ENCODE measurements around the gene DDX51.
"Not testable (repeated sequence)": the region's sequence is repeated elsewhere in the genome, so short reads cannot be mapped to it uniquely, and the experiment has no call there.

Gene DDX51

GRCh38 chr12:132139912-132140311, 4.2 kb downstream of the DDX51 start:
- DNase-seq (ENCODE audit: low read depth): no peak

- no peak for DNase-seq (ENCODE audit: low read depth)
Observed at GRCh38 chr12:132138941-132139871, 4.9 kb downstream of the DDX51 start.

- no peak for DNase-seq (ENCODE audit: low read depth)
Observed at GRCh38 chr12:132137483-132138125, 6.5 kb downstream of the DDX51 start.

DNA sequence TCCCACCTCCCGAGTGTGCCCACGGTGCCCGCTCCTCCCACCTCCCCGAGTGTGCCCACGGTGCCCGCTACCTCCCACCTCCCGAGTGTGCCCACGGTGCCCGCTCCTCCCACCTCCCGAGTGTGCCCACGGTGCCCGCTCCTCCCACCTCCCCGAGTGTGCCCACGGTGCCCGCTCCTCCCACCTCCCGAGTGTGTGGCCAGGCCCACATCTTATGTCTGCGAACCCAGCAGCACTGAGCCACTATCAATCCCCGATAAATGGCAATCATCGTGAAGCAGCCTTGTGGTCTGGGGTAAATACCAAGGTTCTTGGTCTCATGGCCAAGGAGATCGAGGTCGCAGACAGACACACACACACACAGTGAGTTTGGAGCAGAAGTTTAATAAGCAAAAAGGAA, 7.9 kb downstream of the DDX51 start:
- DNase-seq (ENCODE audit: low read depth): not testable (repeated sequence)

DNA sequence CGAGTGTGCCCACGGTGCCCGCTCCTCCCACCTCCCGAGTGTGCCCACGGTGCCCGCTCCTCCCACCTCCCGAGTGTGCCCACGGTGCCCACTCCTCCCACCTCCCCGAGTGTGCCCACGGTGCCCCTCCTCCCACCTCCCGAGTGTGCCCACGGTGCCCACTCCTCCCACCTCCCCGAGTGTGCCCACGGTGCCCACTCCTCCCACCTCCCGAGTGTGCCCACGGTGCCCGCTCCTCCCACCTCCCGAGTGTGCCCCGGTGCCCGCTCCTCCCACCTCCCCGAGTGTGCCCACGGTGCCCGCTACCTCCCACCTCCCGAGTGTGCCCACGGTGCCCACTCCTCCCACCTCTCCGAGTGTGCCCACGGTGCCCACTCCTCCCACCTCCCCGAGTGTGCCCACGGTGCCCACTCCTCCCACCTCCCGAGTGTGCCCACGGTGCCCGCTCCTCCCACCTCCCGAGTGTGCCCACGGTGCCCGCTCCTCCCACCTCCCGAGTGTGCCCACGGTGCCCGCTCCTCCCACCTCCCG, 9.4 kb downstream of the DDX51 start:
- DNase-seq (ENCODE audit: low read depth): not testable (repeated sequence)

DNA sequence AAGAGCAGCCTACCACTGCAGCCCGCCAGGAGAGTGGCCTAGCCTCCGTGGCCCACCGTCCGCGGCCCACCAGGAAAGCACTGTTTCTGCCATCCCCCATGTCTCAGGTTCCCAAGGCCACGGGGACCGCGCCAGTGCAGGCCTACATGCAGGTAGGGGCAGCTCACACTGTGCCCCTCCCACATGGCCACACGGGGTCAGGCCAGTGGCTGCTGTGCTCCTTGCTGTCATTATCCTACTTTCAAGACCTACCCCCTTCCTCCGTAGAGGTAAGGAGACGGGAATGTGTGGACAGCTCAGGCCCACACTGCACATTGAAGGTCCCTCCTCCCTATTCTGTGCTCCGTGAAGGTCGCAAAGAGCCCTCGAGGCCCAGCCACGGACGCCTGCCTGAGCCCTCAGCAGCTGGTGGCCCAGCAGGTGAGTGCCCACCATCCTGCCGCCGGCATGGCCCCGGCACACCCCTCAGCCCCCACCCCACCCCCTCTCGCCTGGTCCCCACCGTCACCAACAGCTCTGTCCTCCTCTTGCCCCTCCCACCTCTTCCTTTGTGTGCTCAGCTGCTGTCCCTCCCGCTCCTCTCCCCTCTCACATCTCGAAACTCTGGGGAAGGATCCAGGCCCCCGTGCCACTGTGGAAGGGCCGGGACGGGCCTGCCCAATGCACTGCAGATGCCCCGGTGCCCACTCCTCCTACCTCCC, 10.0 kb downstream of the DDX51 start:
- no peak for DNase-seq (ENCODE audit: low read depth)

GRCh38 chr12:132132609-132133430, 11.3 kb downstream of the DDX51 start:
- no peak for DNase-seq (ENCODE audit: low read depth)

GRCh38 chr12:132131952-132132351, 12.2 kb downstream of the DDX51 start:
- DNase-seq (ENCODE audit: low read depth): no peak

DNA sequence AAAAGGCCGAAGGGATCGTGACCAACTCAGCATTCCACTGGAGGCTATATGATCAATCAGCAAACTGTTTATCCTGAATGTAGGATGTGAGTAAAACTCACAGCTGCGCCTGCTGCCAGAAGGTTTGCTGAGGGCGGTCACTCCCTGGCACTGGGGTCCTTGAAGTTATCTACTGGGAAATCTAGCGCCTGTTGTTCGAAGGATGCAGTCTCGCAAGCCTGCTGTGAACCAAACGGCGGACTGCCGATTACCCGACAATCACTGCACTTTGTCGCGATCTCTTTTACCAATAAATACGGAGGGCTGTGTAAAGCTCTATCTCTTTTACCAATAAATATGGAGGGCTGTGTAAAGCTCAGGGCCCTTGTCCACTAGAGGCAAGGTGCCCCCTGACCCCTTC, 12.9 kb downstream of the DDX51 start:
- no peak for DNase-seq (ENCODE audit: low read depth)

DNA sequence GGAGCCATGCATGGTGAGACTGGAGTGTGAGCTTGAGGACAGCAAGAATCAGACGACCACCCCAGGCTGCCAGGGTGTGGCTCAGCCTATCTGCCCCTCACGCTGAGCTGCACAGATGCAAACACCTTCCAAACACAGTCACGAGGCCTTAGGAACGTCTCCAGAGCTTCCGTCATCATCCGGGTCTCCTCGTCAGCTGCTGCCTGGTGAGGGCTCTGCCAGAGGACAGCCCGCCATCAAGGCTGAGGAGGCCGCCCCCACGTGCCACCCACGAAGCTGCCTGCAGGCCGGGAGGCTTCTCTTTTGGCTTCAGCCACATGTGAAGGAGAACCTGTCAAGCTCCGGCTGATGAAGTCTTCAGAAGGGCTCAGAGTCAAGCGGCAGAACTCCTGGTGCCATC, 13.4 kb downstream of the DDX51 start:
- DNase-seq (ENCODE audit: low read depth): no peak

- DNase-seq (ENCODE audit: low read depth): no peak
Observed at GRCh38 chr12:132129007-132129406, 15.1 kb downstream of the DDX51 start.

DNA sequence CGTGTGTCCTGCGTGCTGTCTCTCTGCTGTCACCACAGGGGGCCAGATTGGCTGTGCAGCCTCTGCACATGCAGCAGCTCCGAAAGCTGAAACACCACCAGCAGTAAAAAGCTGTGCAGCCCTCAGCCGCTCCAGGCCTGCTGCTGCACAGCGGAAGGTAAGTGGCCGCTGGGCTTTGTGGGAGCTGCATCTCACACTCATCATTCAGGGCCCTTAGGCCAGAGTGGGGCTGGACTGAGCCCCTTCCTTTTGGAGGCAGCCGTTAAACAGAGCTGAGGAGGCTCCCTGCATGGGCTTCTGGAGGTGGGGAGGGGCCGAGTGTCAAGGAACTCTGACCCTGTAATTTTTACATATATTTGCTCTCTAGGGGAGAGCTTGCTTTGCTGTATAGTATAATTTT, 17.1 kb downstream of the DDX51 start:
- DNase-seq (ENCODE audit: low read depth): no peak

GRCh38 chr12:132125736-132126135, 18.4 kb downstream of the DDX51 start:
- DNase-seq (ENCODE audit: low read depth): no peak

GRCh38 chr12:132124766-132125425, 19.2 kb downstream of the DDX51 start:
- DNase-seq (ENCODE audit: low read depth): no peak

DNA sequence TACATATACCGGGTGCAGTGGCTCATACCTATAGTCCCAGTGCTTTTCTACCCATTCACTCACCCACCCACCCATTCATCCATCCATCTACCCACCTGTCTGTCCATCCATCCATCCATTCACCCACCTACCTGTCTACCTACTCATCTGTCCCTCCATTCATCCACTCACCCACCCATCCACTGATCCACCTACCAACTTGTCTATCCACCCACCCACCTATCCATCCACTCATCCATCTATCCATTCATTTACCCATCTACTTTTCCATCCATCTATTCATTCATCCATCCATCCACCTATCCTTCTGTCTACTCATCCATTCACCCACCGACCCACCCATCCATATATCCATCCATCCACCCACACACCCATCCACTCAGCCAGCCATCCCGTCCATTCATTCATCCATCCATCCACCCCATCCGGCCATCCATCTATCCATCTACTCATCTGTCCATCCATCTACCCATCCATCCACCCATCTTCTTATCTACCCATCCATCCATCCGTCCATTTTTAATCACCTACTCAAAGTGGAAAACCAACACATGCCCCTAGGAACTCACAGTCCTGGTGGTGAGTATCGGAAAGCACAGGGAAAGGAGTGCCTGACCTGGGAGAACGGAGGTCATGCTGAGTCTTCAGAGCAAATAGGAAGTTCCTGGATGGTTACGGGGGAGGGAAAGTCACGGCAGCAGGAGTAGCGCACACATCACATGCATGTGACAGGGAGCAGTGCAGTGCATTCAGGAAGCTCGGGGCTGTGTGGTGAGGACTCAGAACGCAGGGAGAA, 20.0 kb downstream of the DDX51 start:
- DNase-seq (ENCODE audit: low read depth): no peak

GRCh38 chr12:132121283-132121682, 22.8 kb downstream of the DDX51 start:
- DNase-seq (ENCODE audit: low read depth): no peak

DNA sequence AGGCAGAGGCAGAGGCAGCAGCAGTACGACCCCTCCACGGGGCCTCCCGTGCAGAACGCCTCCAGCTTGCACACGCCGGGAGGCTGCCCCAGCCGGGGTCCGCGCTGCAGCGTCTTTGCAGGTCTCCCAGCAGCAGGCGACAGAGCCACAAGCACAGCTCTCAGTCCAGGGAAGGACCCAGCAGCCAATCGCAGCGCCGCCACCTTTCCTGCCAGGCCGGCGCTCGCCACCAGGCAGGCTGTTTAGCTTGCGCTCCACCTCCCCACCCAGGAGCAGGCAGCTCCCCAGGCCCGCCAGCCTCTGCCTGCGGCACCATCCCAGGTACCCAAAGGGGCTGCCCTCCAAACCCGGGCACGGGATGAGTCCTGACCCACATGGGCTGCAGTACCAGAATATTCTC, 25.2 kb downstream of the DDX51 start:
- no peak for DNase-seq (ENCODE audit: low read depth)

DNA sequence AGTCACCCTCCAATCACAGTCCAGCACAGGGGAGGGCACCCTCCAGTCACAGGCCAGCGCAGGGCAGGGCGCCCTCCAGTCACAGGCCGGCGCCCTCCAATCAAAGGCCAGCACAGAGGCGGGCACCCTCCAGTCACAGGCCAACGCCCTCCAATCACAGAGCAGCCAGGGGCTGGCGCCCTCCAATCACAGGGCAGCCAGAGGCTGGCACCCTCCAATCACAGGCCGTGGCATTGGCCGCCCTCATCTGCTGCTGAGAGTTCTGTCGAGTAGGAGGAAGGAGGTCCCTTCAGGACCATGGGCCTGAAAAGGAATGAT, 26.6 kb downstream of the DDX51 start:
- DNase-seq (ENCODE audit: low read depth): no peak

DNA sequence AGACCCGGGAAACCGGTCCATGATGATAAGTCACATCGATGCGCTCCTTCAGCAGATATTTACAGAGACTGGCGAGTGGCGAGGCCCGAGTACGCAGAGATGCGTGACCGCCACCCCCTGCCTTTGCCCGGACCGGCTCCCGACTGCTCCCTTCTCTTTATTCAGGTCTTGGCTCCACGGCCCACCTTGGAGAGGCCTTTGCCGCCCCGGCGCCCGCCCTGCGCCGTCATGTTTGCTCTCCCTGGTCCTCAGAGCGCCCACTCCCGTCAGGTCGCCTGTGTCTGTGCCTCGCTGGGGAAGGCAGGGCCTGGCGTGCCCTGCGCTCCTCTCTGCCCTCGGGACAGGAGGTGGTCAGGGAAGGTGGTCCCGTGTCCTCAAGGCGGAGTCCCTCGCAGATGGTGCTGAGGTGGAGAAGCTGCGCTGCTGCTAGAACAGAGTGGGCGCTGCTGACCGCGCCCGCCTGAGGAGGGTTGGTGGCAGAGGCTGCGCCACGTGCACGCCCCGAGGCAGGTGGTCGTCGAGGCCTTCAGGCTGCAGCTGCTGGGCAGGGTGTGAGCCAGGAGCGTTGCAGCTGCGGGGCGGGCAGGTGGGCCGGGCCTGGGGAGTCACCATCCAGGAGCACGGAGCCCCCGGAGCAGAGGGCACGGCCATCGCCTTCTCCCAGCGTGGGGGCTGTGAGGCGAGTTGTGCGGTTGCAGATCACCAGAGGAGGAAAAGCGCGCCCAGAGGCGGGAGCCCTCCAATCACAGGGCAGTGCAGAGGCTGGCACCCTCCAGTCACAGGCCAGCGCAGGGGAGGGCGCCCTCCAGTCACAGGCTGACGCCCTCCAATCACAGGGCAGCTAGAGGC, 27.2 kb downstream of the DDX51 start:
- DNase-seq (ENCODE audit: low read depth): no peak

GRCh38 chr12:132115500-132115899, 28.6 kb downstream of the DDX51 start:
- no peak for DNase-seq (ENCODE audit: low read depth)
